Ureter (tissue), 1 donor: ENCODE results near the gene TRPV4. TPM values are rescaled to one million over a fixed set of nuclear protein-coding genes. Genes with fewer than 3 reads are reported as not detected.

Source experiments
- DNase-seq: peaks from one replicate; pipeline ENCODE4 v3.0.0-alpha.2; 2020; ENCODE audit warnings: low spot score
- total RNA-seq: library from RNA; stranded (reverse); gene quantifications from one replicate; pipeline ENCODE4 v1.2.4, GENCODE V29; 2023
- donor health status: DM: yes; HTN: yes; CAD: no.

TRPV4 gene
- total RNA-seq, 1 donor from 2014 or later = 3.6 TPM

DNA sequence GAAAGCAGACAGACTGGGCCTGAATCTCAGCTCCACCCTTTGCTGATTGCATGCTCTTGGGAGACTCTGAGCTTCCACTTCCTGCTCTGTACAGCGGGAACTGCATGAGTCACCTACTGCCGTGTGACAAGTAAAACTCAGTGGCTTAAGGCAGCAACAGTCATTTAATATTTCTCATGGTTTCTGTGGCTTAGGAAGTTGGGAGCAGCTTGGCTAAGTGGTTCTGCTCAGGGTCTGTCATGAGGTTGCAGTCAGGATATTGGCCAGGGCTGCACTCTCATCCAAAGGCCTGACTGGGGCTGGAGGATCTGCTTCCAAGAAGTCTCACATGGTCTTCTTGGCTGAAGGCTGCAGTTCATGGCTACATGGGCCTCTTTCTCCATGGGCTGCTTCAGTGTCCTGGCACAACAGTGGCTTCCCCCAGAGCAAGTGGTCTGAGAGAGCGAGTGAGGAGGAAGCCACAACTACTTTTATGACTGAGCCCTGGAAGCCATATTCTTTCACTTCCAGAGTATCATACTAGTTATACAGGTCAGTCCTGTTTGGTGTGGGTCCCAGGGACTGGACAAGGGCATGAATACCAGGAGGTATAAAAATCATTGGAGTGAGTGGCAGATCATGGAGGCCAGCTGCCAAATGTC, 69.9 kb downstream of the TRPV4 start:
- peak; percentile 4 for DNase-seq

GRCh38 chr12:109762673-109763191, 70.5 kb downstream of the TRPV4 start:
- no peak for DNase-seq

DNA sequence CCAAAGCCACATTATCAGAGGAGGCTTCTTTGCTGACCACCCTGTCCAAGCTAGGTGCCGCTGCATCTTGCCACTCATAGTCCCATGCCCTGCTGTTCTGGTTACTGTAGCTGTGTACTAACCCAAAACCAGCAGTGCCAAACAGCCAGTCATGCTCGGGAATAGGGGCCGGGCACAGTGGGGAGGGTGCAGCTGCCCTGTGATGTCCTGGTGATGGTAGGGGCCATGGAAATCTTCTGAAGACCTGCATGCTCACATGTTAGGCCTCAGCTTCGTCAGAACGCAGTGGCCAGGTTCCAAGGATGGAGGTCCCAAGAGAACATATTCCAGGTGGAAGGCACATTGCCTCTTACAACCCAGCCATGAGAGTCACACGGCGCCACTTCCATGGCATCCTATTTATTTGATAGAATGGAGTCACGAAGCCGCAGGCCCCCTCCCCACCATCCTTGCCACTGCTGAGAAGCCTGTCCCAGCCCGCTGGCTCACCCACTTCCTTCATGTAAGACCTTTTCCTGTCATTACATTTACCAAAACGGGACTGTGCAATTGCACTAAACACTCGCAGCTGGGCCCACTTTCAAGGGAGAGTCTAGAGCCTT, 71.0 kb downstream of the TRPV4 start:
- no peak for DNase-seq

DNA sequence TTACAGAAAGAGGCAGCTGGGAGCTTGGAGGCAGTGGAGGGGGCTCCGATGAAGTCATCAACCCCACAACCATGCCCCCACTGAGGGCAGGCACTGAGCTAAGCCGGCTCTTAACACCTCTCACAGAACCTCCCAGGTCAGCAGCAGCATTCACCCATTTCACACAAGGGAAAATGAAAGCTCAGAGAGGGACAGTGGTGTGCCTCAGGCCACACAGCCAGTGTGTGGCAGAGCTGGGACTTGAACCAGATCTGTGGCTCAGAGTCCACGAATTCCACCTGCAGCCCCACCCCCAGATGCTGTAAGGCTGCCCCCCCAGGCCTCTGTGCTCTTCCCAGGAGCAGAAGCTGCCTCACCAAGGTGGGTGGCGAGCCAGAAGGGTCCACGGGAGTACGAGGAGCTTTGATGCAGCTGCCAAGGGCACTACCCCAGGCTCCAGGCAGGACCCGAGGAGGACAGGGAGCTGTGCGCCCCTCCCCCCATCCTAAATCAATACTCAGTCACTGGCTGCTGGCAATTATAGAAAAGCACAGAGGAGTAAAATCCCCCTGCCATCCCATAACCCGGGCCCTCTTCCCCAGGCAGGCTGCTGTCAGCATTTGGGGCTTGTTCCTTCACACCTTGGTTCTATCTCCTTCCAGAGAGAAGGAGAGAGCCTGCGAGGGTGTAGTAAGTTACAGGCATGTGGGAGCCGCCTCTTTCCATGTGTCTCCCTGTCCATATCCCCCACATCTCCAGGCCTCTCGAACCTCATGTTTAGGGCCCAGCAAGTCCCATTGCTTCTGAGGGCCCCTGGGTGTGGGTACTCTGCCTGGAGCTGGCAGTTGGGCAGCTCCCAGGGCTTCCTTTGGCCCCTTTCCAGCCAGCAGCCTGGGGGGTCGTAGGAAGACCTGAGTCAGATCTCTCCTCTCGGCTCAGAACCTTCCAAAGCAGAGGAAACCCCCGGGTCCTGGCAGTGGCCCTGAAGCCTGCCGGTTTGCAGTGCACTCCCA, 72.0 kb downstream of the TRPV4 start:
- DNase-seq = no peak

DNA sequence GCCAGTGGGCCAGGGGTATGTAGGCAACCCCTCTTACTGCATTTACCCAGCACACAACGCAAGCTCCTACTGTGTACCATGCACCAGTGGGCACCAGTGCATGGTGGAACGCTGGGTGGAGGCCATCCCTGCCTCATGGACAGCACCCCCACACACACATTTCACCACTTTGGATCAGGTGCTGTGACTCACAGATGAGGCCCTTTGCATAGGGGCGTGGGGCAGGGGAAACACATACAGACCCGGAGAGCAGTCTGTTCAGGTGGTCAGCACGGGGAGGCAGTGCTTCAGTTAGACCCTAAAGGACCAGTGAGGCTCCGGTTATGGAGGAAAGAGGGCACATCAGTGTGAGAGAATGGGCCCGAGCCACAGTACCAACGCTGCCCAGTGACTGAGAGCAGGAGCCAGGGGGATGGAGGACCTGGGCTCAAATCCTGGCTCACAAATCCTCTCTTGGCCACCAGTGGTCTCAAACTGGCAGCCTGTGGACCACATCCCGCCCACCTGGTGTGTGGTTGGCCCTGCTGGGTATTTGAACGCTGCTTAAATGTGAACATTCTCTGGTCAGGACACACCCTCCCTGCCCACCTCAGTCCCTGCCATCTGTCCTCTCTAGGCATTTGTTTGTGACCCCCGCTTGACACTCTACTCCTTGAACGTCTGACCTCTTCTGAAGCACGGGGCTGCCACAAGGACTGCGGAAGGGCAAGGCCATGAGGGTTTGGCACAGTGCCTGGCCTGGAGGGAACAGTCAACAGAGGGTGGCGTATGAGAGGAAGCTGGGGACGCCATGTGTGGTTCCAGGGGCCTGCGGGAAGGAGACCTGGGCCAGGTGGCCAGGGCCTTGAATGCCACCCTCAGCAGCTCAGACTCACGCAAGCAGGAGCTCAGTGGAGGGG, 72.9 kb downstream of the TRPV4 start:
- DNase-seq = no peak

DNA sequence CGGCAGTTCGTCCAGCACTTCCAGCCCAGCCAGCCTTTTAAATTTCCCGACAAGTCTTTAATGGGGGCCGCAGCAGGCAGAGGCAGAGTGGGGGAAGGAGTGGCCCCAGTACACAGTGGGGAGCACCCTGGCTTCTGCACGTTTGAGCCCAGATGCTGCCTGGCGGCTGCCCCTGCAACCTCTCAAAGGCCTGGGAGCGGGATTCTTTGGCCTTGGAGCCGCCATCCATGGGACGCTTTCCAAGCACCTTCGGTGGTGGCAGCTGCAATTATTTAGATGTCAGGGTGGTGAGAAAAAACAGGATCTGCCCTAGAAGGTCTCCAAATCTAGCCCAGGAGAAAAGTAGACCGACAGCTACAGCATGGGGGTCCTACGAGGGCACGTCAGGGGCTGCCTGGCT, 73.6 kb downstream of the TRPV4 start:
- no peak for DNase-seq

DNA sequence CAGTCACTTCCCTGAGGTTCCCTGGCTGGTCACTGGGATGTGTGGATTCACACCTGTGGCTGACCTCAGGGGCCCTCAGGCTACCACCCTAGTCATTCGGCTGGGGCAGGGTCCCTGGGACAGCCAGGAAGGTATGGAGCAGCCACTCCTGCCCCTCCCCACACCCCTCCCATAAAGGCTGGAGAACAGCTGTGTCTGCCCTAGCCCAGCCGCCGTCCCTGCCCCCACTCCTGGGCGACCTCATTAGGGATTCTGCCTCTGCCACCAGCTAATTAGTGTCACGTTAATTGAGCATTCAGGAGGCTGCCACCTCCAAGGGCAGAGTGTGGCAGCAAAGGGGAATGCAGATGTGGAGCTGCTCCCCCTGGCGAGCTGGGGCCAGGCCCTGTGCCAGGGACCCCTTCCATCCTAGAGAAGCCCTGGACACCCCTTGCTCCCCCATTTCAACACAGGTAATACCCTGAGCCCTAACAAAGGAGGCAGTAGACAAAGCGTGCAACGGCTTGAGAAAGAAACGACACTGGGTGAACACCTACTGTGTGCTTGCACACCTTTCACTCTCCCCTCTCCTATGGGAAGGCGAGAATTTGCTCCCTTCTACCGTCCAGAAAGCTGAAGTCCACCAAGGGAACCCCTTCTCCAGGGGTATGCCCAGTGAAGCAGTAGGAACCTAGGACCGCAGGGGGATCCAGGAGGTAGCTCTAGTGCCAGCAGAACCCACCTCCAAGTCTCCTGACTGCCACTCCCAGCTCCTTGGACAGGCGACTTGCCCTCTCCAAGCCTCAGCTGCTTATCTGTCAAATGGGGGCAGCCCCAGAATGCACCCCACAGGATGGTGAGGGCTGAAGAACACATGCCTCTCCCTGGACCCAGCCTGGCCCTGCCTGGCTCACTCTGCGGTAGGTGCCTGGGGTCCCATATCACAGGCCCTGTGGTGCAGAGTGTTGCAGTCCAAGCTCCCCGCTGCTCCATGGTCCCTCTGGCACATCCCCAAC, 74.5 kb downstream of the TRPV4 start:
- DNase-seq = no peak

DNA sequence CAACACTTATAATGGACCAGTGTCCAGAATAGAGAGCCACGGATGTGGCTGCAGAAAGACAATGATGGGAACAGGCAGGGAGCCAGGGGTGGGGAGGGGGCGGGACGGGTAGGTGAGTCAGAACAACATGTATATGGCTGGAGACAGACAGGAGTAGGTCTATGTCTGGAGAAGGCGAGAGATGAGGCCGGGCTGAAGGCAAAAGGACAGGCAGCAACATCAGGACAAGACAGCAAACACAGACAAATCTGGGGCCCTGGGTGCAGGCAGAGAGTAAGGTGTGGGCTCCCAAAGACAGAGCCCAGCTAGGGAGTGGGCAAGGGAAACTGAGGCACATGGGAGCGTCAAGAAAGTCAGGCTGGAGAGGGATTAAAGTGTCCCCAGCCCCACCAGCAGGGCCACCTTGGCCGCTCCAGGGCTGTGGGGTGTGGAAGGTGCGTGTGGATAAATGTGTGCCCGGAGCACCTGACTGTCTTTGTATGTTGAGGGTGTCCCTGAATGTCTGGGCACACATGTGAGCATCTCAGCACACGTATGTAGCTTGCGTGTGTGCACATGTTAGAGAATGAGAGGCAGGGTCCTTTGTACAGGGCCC, 75.4 kb downstream of the TRPV4 start:
- no peak for DNase-seq

DNA sequence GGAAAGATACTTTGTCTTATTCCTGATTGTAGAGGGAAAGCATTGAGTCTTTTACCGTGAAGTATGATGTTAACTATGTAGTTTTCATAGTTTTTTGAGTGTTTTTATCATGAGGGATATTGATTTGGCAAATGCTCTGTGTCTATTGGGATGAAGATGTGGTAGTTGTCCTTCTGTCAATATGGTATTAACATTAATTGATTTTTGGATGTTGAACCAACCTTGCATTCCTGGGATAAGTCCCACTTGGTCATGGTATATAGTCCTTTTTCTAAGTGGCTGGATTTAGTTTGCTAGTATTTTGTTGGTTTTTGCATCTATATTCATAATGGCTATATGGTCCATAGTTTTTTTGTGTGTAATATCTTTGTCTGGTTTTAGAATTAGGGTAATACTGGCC, 76.7 kb downstream of the TRPV4 start:
- no peak for DNase-seq

GRCh38 chr12:109753959-109754358, 79.2 kb downstream of the TRPV4 start:
- DNase-seq = no peak

GRCh38 chr12:109753054-109753401, 80.2 kb downstream of the TRPV4 start:
- no peak for DNase-seq

DNA sequence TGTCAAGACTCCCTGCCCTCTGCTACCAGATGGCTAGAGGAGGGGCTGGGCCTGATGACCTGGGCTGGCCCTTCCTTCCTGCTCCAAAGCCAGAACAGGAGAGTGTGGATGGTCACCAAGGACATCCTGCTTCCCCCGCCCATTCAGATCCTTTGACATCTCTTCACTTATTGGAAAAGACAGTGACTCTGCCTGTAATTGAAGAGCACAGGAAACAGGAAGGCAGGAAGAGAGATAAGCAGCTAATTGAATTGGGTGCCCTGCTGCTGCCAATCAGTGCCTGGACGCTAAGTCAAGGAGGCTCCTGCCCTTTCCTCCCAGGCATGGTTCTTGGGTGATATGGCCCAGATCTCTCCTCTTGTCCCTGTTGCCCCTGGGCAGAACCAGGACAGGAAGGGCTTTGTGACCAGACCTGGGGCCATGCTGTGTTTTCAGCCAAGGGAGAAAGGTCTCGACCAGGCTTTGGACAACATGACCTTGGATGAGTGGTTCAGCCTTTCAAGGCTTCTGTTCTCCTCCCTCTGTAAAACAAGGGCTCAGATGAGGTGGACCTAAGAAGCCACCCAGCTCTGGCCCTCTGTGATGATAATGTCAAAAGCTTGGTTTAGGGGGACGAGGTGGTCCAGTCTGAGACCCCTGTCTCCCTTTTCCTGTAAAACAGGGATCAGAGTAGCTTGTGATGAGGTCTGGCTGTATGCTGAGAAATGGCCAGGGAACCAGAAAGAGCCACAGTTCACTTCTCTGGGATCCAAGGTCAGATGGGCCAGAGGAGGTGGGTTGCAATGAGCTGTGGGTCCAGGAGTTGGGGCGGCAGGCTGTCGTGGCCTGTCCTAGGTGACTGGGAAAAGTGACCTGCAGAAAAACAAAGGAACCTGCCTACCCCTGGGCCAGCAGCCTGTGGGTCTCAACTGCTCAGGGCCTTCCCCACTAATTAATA, 80.8 kb downstream of the TRPV4 start:
- DNase-seq = no peak

GRCh38 chr12:109744986-109745942, 87.9 kb downstream of the TRPV4 start:
- DNase-seq = no peak

- no peak for DNase-seq
Measured at GRCh38 chr12:109744026-109744425, 89.2 kb downstream of the TRPV4 start.

- no peak for DNase-seq
Measured at GRCh38 chr12:109743076-109743910, 89.9 kb downstream of the TRPV4 start.

- no peak for DNase-seq
Measured at GRCh38 chr12:109741970-109742703, 91.1 kb downstream of the TRPV4 start.
